HCT116 (cell line): ENCODE results near the gene ERCC5. TPM values are rescaled to one million over a fixed set of nuclear protein-coding genes. Genes with fewer than 3 reads are reported as not detected.

Source experiments
- ATAC-seq: fragments of 200-7000 bp; cut with Tn5 transposase; 2 replicates; pipeline ENCODE4 v1.9.1; 2020; ENCODE audit warnings: mild to moderate bottlenecking, moderate library complexity
- BruUV-seq: library from RNA; stranded (reverse); fragments of 400-500 nt; replicated peaks from 2 replicates; lab custom pipeline; 2021; lab: Mats Ljungman, UMichigan
- CTCF ChIA-PET: fragments of 300-600 bp; sonication (Branson Sonifier 250); formaldehyde crosslinking; loops from one replicate; lab custom pipeline; 2021; ENCODE audit warnings: antibody characterized with exemption; lab: Charles Lee
- POLR2A ChIA-PET: fragments of 300-600, 350-600 bp; sonication (Branson Sonifier 250); formaldehyde crosslinking; loops from one replicate; lab custom pipeline; 2021; ENCODE audit warnings: antibody characterized with exemption; lab: Charles Lee
- RAD21 ChIA-PET, 2 experiments: fragments of 300-600 bp; sonication (Branson Sonifier 250); formaldehyde crosslinking; loops; one replicate each; lab custom pipeline; 2023; ENCODE audit warnings: low total read pairs in 2 of 2; ENCODE audit not compliant: uncharacterized antibody in 2 of 2, unreplicated experiment in 2 of 2, low non-redundant PET in 1 of 2; lab: Charles Lee
- DNase-seq: peaks from one replicate; pipeline ENCODE4 v3.0.0-alpha.2; 2010; ENCODE audit warnings: low read depth, low spot score
- H2AFZ ChIP-seq: fragments of 200-600 bp; shearing (Covaris generic), sonication (generic); 2 replicates; pipeline ENCODE4 v1.6.1; 2017; ENCODE audit warnings: low read depth, mixed run types, mixed read lengths, antibody characterized with exemption, low read length; ENCODE audit not compliant: poor library complexity, severe bottlenecking
- H3K27ac ChIP-seq: 2 replicates; pipeline ENCODE4 v1.5.1; 2012; ENCODE audit warnings: low read depth, low read length
- H3K27me3 ChIP-seq: fragments of 200-600 bp; sonication (generic); 2 replicates; pipeline ENCODE4 v1.6.1; 2016; ENCODE audit warnings: mixed run types, low read length, mixed read lengths; ENCODE audit not compliant: insufficient read depth
- H3K36me3 ChIP-seq, 2 experiments: fragments of 200-500 bp in 1 of 2; fragments of 200-600 bp in 1 of 2; sonication (Bioruptor generic) in 1 of 2; sonication (generic) in 1 of 2; 2 replicates each; pipeline versions ENCODE4 v1.5.1 to v1.6.1; 2014 to 2016; ENCODE audit warnings: low read length in 2 of 2, inconsistent platforms in 1 of 2, mixed read lengths in 1 of 2, mixed run types in 1 of 2; ENCODE audit not compliant: insufficient read depth in 2 of 2, control insufficient read depth in 1 of 2
- H3K4me1 ChIP-seq, 2 experiments: fragments of 200-600 bp in 1 of 2; sonication (generic) in 1 of 2; 2 replicates each; pipeline versions ENCODE4 v1.5.1 to v1.6.1; 2012 to 2017; ENCODE audit warnings: low read length in 2 of 2, inconsistent platforms in 1 of 2, mild to moderate bottlenecking in 1 of 2, mixed read lengths in 1 of 2, mixed run types in 1 of 2, moderate library complexity in 1 of 2; ENCODE audit not compliant: insufficient read depth in 2 of 2, control insufficient read depth in 1 of 2
- H3K4me2 ChIP-seq: fragments of 200-600 bp; sonication (generic); 2 replicates; pipeline ENCODE4 v1.6.1; 2017; ENCODE audit warnings: mixed run types, low read length, mixed read lengths
- H3K4me3 ChIP-seq, 2 experiments: fragments of 200-600 bp in 1 of 2; sonication (generic) in 1 of 2; replicated peaks in 1 of 2; 2 replicates each; pipeline ENCODE4 v1.5.1; 2011 to 2016; ENCODE audit warnings: low read length in 2 of 2, control low read depth in 1 of 2, low read depth in 1 of 2, mild to moderate bottlenecking in 1 of 2, mixed read lengths in 1 of 2, mixed run types in 1 of 2
- H3K79me2 ChIP-seq: fragments of 200-600 bp; sonication (generic); 2 replicates; pipeline ENCODE4 v1.6.1; 2017; ENCODE audit warnings: mild to moderate bottlenecking, mixed run types, low read length, moderate library complexity, mixed read lengths; ENCODE audit not compliant: insufficient read depth
- H3K9ac ChIP-seq: fragments of 200-600 bp; sonication (generic); 2 replicates; pipeline ENCODE4 v1.6.1; 2016; ENCODE audit warnings: low read length, mixed read lengths
- H3K9me2 ChIP-seq: fragments of 200-600 bp; sonication (generic), shearing (Covaris generic); 2 replicates; pipeline ENCODE4 v1.6.1; 2017; ENCODE audit warnings: mixed run types, mild to moderate bottlenecking, moderate library complexity; ENCODE audit not compliant: insufficient read depth
- H3K9me3 ChIP-seq, 2 experiments: fragments of 200-500 bp in 1 of 2; fragments of 200-600 bp in 1 of 2; sonication (Bioruptor generic) in 1 of 2; sonication (generic) in 1 of 2; 2 replicates each; pipeline ENCODE4 v1.6.1; 2014 to 2017; ENCODE audit warnings: low read length in 2 of 2, mixed read lengths in 2 of 2, inconsistent platforms in 1 of 2, low read depth in 1 of 2, mild to moderate bottlenecking in 1 of 2, mixed run types in 1 of 2, moderate library complexity in 1 of 2; ENCODE audit not compliant: control insufficient read depth in 1 of 2, insufficient read depth in 1 of 2
- H4K20me1 ChIP-seq: fragments of 200-600 bp; sonication (generic), shearing (Covaris generic); 2 replicates; pipeline ENCODE4 v1.6.1; 2017; ENCODE audit warnings: mixed run types, mild to moderate bottlenecking, moderate library complexity; ENCODE audit not compliant: insufficient read depth
- CEBPB ChIP-seq: IDR thresholded peaks from 2 replicates; pipeline ENCODE4 v1.6.1; 2012; ENCODE audit warnings: low read depth
- TCF7L2 ChIP-seq: IDR thresholded peaks from 2 replicates; pipeline ENCODE4 v1.7.0; 2011; ENCODE audit warnings: borderline replicate concordance, inconsistent platforms; ENCODE audit not compliant: insufficient read depth, insufficient read length; ENCODE audit errors: extremely low read depth
- intact Hi-C: fragments of 100-400 bp; cut with micrococcal nuclease; formaldehyde crosslinking; loops from 2 replicates; pipeline ENCODE4 v1.10.0; 2022
- total RNA-seq: library from RNA; stranded (reverse); gene quantifications from one replicate; pipeline ENCODE4 v1.2.1, GENCODE V29; 2021; ENCODE audit not compliant: unreplicated experiment
- TF ChIP-seq, protein P1 (sequence below): IDR thresholded peaks from 2 replicates; pipeline ENCODE4 v1.6.1; 2012

ERCC5 gene
- total RNA-seq, 1 experiment from 2014 or later = 25.6 TPM

- intact Hi-C loops = no loop called here
- H3K4me3 ChIP-seq = no peak overlapping the region
- no TSS peak for BruUV-seq
- ATAC-seq = no peak
- peaks cover 0 to 3% of the 10 kb centered on the region in 2 experiments; a peak in 1 of 4 replicates for H3K36me3 ChIP-seq
- no peak for TF ChIP-seq CEBPB
- no peak for TF ChIP-seq TCF7L2
- TF ChIP-seq, all 23 proteins: peak for 0
- Histone ChIP-seq H3K27ac (no peak overlapping the region), H3K4me2 (no peak overlapping the region), H4K20me1 (no peaks in the 10 kb centered on the region), H3K9me2 (no peaks in the 10 kb centered on the region), H3K27me3 (no peaks in the 10 kb centered on the region), H3K9me3 (no peaks in the 10 kb centered on the region), H3K79me2 (no peaks in the 10 kb centered on the region), H2AFZ (no peak overlapping the region), H3K9ac (no peak overlapping the region), H3K4me1 (no peaks in the 10 kb centered on the region)
- CTCF ChIA-PET = no interaction called here
- RAD21 ChIA-PET = no interaction called here
- POLR2A ChIA-PET = no interaction called here
- no peak for DNase-seq
These were observed 6.8 kb upstream of the ERCC5 start for GRCh38 chr13:102838982-102839381.

GRCh38 chr13:102839462-102839861 lies 6.4 kb upstream of the ERCC5 start:
- Histone ChIP-seq H3K4me3 (no peak overlapping the region), H3K9me3 (no peaks in the 10 kb centered on the region), H3K36me3 (peaks cover 0 to 3% of the 10 kb centered on the region in 2 experiments; a peak in 1 of 4 replicates), H3K27ac (no peak overlapping the region)
- POLR2A ChIA-PET = no interaction called here
- CTCF ChIA-PET = no interaction called here
- TF ChIP-seq, protein P1, sequence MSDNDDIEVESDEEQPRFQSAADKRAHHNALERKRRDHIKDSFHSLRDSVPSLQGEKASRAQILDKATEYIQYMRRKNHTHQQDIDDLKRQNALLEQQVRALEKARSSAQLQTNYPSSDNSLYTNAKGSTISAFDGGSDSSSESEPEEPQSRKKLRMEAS = no peak
- TF ChIP-seq, all 23 proteins: peak for 0
- BruUV-seq = no TSS peak
- Histone ChIP-seq H3K4me1 (peaks cover 0 to 2% of the 10 kb centered on the region in 2 experiments; a peak in 2 of 4 replicates), H4K20me1 (no peaks in the 10 kb centered on the region), H2AFZ (no peak overlapping the region), H3K27me3 (no peaks in the 10 kb centered on the region), H3K9ac (no peak overlapping the region), H3K79me2 (no peaks in the 10 kb centered on the region), H3K4me2 (no peak overlapping the region), H3K9me2 (no peaks in the 10 kb centered on the region)
- ATAC-seq = no peak
- intact Hi-C loops = no loop called here
- no peak for DNase-seq
- RAD21 ChIA-PET = no interaction called here
